PC-3 (cell line): Measurements from ENCODE around the gene SERHL2. TPM values are rescaled to one million over a fixed set of nuclear protein-coding genes. Genes with fewer than 3 reads are reported as not detected.

Experiments
- ATAC-seq: fragments of 200-7000 bp; cut with Tn5 transposase; 2 replicates; pipeline ENCODE4 v1.9.1; 2020; ENCODE audit warnings: mild to moderate bottlenecking, moderate library complexity
- BruUV-seq: library from RNA; stranded (reverse); fragments of 400-500 nt; replicated peaks from 2 replicates; lab custom pipeline; 2021; lab: Mats Ljungman, UMichigan
- CTCF ChIA-PET: fragments of 300-600 bp; sonication (Branson Sonifier 250); formaldehyde crosslinking; loops from one replicate; lab custom pipeline; 2022; ENCODE audit warnings: antibody characterized with exemption; lab: Charles Lee
- POLR2A ChIA-PET: fragments of 300-600 bp; sonication (Branson Sonifier 250); formaldehyde crosslinking; loops from one replicate; lab custom pipeline; 2022; ENCODE audit warnings: antibody characterized with exemption; ENCODE audit not compliant: unreplicated experiment; lab: Charles Lee
- DNase-seq: peaks from one replicate; pipeline ENCODE4 v3.0.0-alpha.2; 2015
- H2AFZ ChIP-seq: fragments of 300-600 bp; sonication (generic); 2 replicates; pipeline ENCODE4 v1.6.0; 2016; ENCODE audit warnings: antibody characterized with exemption, low read length
- H3F3A ChIP-seq: fragments of 300-600 bp; sonication (generic); one replicate; pipeline ENCODE4 v1.6.0; 2017; ENCODE audit warnings: antibody characterized with exemption, low read length, control low read depth, mild to moderate bottlenecking; ENCODE audit not compliant: unreplicated experiment
- H3K27ac ChIP-seq: fragments of 300-600 bp; sonication (generic); 2 replicates; pipeline ENCODE4 v1.5.1; 2016; ENCODE audit warnings: mild to moderate bottlenecking, low read length
- H3K27me3 ChIP-seq: fragments of 300-600 bp; sonication (generic); 2 replicates; pipeline ENCODE4 v1.6.1; 2016; ENCODE audit warnings: low read length, mixed read lengths
- H3K36me3 ChIP-seq: fragments of 300-600 bp; sonication (generic); 2 replicates; pipeline ENCODE4 v1.6.1; 2016; ENCODE audit warnings: low read depth, mixed run types, low read length, mixed read lengths
- H3K4me1 ChIP-seq: fragments of 300-600 bp; sonication (generic); 2 replicates; pipeline ENCODE4 v1.5.1; 2016; ENCODE audit warnings: low read length; ENCODE audit not compliant: insufficient read depth
- H3K4me2 ChIP-seq: fragments of 300-600 bp; sonication (generic); 2 replicates; pipeline ENCODE4 v1.6.0; 2016; ENCODE audit warnings: low read length
- H3K4me3 ChIP-seq: fragments of 300-600 bp; sonication (generic); 2 replicates; pipeline ENCODE4 v1.5.1; 2016; ENCODE audit warnings: mild to moderate bottlenecking, low read length, mixed read lengths
- H3K79me2 ChIP-seq: fragments of 300-600 bp; sonication (generic); 2 replicates; pipeline ENCODE4 v1.6.1; 2017; ENCODE audit warnings: low read length, mixed read lengths
- H3K9ac ChIP-seq: fragments of 300-600 bp; sonication (generic); 2 replicates; pipeline ENCODE4 v1.6.0; 2016; ENCODE audit warnings: mild to moderate bottlenecking, low read length
- H3K9me2 ChIP-seq: fragments of 300-600 bp; sonication (generic); replicated peaks from 2 replicates; pipeline ENCODE4 v1.6.1; 2016; ENCODE audit warnings: mixed run types, low read length, mixed read lengths
- H3K9me3 ChIP-seq: fragments of 300-600 bp; sonication (generic); 2 replicates; pipeline ENCODE4 v1.6.1; 2016; ENCODE audit warnings: low read length, mixed read lengths
- H4K20me1 ChIP-seq: fragments of 300-600 bp; sonication (generic); 2 replicates; pipeline ENCODE4 v1.6.1; 2016; ENCODE audit warnings: low read length, mixed read lengths
- CTCF ChIP-seq: fragments of 300-600 bp; sonication (generic); conservative IDR thresholded peaks from 2 replicates; pipeline ENCODE4 v1.5.1; 2017; ENCODE audit warnings: antibody characterized with exemption, low read depth, mild to moderate bottlenecking, low read length
- EZH2 ChIP-seq: fragments of 300-600 bp; sonication (generic); IDR thresholded peaks from one replicate; pipeline ENCODE4 v1.6.1; 2017; ENCODE audit warnings: antibody characterized with exemption, mild to moderate bottlenecking, low read length; ENCODE audit not compliant: unreplicated experiment
- EZH2phosphoT487 ChIP-seq: fragments of 300-600 bp; sonication (generic); IDR thresholded peaks from 2 replicates; pipeline ENCODE4 v1.6.1; 2018; ENCODE audit warnings: mild to moderate bottlenecking, antibody characterized with exemption, low read length, borderline replicate concordance
- intact Hi-C: fragments of 100-400 bp; cut with micrococcal nuclease; formaldehyde crosslinking; loops from 2 replicates; pipeline ENCODE4 v1.9.0; 2023
- total RNA-seq: library from RNA; depleted of rRNA; stranded (reverse); fragments of >200 nt; gene quantifications from 2 replicates; pipeline ENCODE4 v1.2.3, GENCODE V29; 2014

The SERHL2 gene
- total RNA-seq, 1 experiment from 2014 or later: 5.4 TPM

- Histone ChIP-seq H3K79me2 (no peaks in the 10 kb centered on the region), H3K4me1 (no peaks in the 10 kb centered on the region), H3K9ac (no peak overlapping the region), H3K9me3 (no peaks in the 10 kb centered on the region), H3K4me3 (no peak overlapping the region), H3K4me2 (no peak overlapping the region), H3K9me2 (no peaks in the 10 kb centered on the region), H3K36me3 (peaks cover 21% of the 10 kb centered on the region), H3F3A (no peaks in the 10 kb centered on the region), H3K27me3 (no peaks in the 10 kb centered on the region), H2AFZ (no peak overlapping the region), H4K20me1 (no peaks in the 10 kb centered on the region), H3K27ac (no peak overlapping the region)
- DNase-seq: no peak
- no peak for ATAC-seq
- BruUV-seq: no TSS peak
- TF ChIP-seq EZH2 (no peak), CTCF (no peak), EZH2phosphoT487 (no peak)
- POLR2A ChIA-PET: no interaction called here
- intact Hi-C loops: no loop called here
- CTCF ChIA-PET: no interaction called here
Measured at GRCh38 chr22:42587588-42588175, 33.9 kb downstream of the SERHL2 start.

GRCh38 chr22:42591987-42592386, 38.2 kb downstream of the SERHL2 start:
- ChIA-PET POLR2A (no interaction called here), CTCF (no interaction called here)
- no peak overlapping the region for H3K9ac ChIP-seq
- H3K27ac ChIP-seq: no peak overlapping the region
- DNase-seq (no peak), ATAC-seq (no peak)
- no peaks in the 10 kb centered on the region for H3K27me3 ChIP-seq
- H3K9me3 ChIP-seq: no peaks in the 10 kb centered on the region
- H3K4me1 ChIP-seq: no peaks in the 10 kb centered on the region
- no TSS peak for BruUV-seq
- no peaks in the 10 kb centered on the region for H3K79me2 ChIP-seq
- H3F3A ChIP-seq: no peaks in the 10 kb centered on the region
- no peak overlapping the region for H3K4me2 ChIP-seq
- H3K36me3 ChIP-seq: peaks cover 32% of the 10 kb centered on the region
- no peaks in the 10 kb centered on the region for H3K9me2 ChIP-seq
- intact Hi-C loops: no loop called here
- TF ChIP-seq EZH2phosphoT487 (no peak), EZH2 (no peak), CTCF (no peak)
- H4K20me1 ChIP-seq: no peaks in the 10 kb centered on the region
- no peak overlapping the region for H3K4me3 ChIP-seq
- H2AFZ ChIP-seq: no peak overlapping the region

- no peak for ATAC-seq
- ChIA-PET POLR2A (no interaction called here), CTCF (no interaction called here)
- Histone ChIP-seq H3K36me3 (peaks cover 29% of the 10 kb centered on the region), H3K9me3 (no peaks in the 10 kb centered on the region), H3K9ac (no peak overlapping the region), H4K20me1 (no peaks in the 10 kb centered on the region), H3K27ac (no peak overlapping the region), H3K9me2 (no peaks in the 10 kb centered on the region), H3K4me2 (no peak overlapping the region), H3K4me1 (no peaks in the 10 kb centered on the region), H3K4me3 (no peak overlapping the region), H3K27me3 (no peaks in the 10 kb centered on the region), H2AFZ (no peak overlapping the region), H3F3A (no peaks in the 10 kb centered on the region), H3K79me2 (no peaks in the 10 kb centered on the region)
- intact Hi-C loops: no loop called here
- TF ChIP-seq EZH2 (no peak), CTCF (no peak), EZH2phosphoT487 (no peak)
- no peak for DNase-seq
- BruUV-seq: no TSS peak
Measured at GRCh38 chr22:42595434-42595833, 41.7 kb downstream of the SERHL2 start.
